ENCODE measurements around the gene MRPS27.

- TF ChIP-seq CTCF (conservative IDR thresholded peaks at IDR 0.05; ENCODE audit: low read depth, low read length) (no peak), EZH2 (IDR thresholded peaks at IDR 0.05; ENCODE audit: borderline replicate concordance, low read depth, low read length, poor library complexity, severe bottlenecking) (no peak)
Observed at GRCh38 chr5:72237879-72238278, 82.2 kb downstream of the MRPS27 start.

All from A673 (cell line).